HepG2 (cell line): ENCODE measurements around the gene PLXNA4.

Experiments used
- JUN ChIP-seq: sonication (generic); formaldehyde crosslinking; IDR thresholded peaks from 2 replicates; pipeline ENCODE4 v1.4.0; 2020; ENCODE audit warnings: mild to moderate bottlenecking, missing genetic modification reagents
- PHF8 ChIP-seq: sonication (generic); formaldehyde crosslinking; IDR thresholded peaks from 2 replicates; pipeline ENCODE4 v1.5.0; 2020; ENCODE audit warnings: missing genetic modification reagents
- ZNF264 ChIP-seq: sonication (generic); formaldehyde crosslinking; IDR thresholded peaks from 2 replicates; pipeline ENCODE4 v1.4.0; 2020; ENCODE audit warnings: missing genetic modification reagents
- ZNF446 ChIP-seq: sonication (generic); formaldehyde crosslinking; IDR thresholded peaks from 2 replicates; pipeline ENCODE4 v1.5.0; 2020; ENCODE audit warnings: mild to moderate bottlenecking, missing genetic modification reagents

DNA sequence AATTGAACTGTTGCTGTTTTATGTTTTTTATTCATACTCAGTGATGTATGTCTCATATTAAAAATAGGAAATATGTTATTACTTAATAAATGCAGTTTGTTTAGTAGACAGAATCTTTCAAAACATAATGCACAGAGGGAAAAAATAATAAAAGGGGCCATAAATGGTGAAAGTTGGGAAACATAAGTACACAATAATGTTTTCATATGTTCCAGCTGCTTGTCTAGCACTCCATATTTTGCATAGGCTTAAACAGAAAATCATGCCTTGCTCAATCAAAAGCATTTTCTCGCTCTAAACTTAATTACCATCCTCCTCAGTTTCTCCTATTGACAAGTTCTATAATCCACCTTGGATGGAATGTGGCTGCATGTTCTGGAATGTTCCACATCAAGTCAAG, 333.2 kb downstream of the PLXNA4 start:
- TF ChIP-seq ZNF446 (CRISPR knock-in tag) = no peak
- no peak for TF ChIP-seq ZNF264
- no peak for TF ChIP-seq PHF8 (CRISPR knock-in tag)
- no peak for TF ChIP-seq JUN (CRISPR knock-in tag)
